ENCODE data around the gene ACSL5.

DNA sequence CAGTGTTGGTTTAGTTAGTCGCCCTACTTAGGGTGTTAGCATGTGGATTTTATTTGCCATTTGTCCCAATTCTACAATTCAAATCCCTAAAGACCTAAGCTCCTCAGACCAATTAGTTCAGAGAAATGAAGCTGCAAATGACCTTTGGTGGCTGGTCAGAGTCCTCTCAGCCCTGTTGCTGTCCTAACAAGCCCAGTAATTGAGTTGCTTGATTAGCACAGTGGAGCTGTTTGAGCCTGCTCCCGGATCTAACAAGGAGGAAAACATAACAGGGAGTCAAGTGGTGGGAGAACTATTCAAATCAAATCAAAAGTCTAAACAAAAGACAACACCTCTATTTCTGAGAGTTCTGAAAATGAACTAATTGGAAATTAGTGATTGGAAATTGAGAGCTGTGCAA is 50.7 kb downstream of the ACSL5 start:
- TF ChIP-seq, protein P1, sequence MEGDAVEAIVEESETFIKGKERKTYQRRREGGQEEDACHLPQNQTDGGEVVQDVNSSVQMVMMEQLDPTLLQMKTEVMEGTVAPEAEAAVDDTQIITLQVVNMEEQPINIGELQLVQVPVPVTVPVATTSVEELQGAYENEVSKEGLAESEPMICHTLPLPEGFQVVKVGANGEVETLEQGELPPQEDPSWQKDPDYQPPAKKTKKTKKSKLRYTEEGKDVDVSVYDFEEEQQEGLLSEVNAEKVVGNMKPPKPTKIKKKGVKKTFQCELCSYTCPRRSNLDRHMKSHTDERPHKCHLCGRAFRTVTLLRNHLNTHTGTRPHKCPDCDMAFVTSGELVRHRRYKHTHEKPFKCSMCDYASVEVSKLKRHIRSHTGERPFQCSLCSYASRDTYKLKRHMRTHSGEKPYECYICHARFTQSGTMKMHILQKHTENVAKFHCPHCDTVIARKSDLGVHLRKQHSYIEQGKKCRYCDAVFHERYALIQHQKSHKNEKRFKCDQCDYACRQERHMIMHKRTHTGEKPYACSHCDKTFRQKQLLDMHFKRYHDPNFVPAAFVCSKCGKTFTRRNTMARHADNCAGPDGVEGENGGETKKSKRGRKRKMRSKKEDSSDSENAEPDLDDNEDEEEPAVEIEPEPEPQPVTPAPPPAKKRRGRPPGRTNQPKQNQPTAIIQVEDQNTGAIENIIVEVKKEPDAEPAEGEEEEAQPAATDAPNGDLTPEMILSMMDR (IDR thresholded peaks at IDR 0.05) = no peak
- TF ChIP-seq ZFX (IDR thresholded peaks at IDR 0.05; ENCODE audit: borderline replicate concordance) = no peak

All from 22Rv1 (cell line).